Panc1 (cell line): Measurements from ENCODE around the gene CRYGS. TPM values are rescaled to one million over a fixed set of nuclear protein-coding genes. Genes with fewer than 3 reads are reported as not detected.

Source experiments
- ATAC-seq: fragments of 200-7000 bp; cut with Tn5 transposase; 2 replicates; pipeline ENCODE4 v1.9.1; 2020; ENCODE audit warnings: mild to moderate bottlenecking, moderate library complexity
- BruUV-seq: library from RNA; stranded (reverse); fragments of 400-500 nt; replicated peaks from 2 replicates; lab custom pipeline; 2021; lab: Mats Ljungman, UMichigan
- CTCF ChIA-PET: fragments of 300-600 bp; sonication (Branson Sonifier 250); formaldehyde crosslinking; loops from one replicate; lab custom pipeline; 2022; ENCODE audit warnings: antibody characterized with exemption; lab: Charles Lee
- POLR2A ChIA-PET: fragments of 300-600 bp; sonication (Branson Sonifier 250); formaldehyde crosslinking; loops from one replicate; lab custom pipeline; 2022; ENCODE audit warnings: antibody characterized with exemption; lab: Charles Lee
- DNase-seq: peaks from one replicate; pipeline ENCODE4 v3.0.0-alpha.2; 2010; ENCODE audit warnings: low read depth, low spot score
- H3K27ac ChIP-seq: 2 replicates; pipeline ENCODE4 v1.5.1; 2011; ENCODE audit warnings: mild to moderate bottlenecking, low read length, inconsistent platforms
- H3K27me3 ChIP-seq: fragments of 200-500 bp; sonication (Bioruptor generic); 2 replicates; pipeline ENCODE4 v1.6.0; 2014; ENCODE audit warnings: low read length, inconsistent platforms; ENCODE audit not compliant: control insufficient read depth, insufficient read depth
- H3K36me3 ChIP-seq: fragments of 200-500 bp; sonication (Bioruptor generic); 2 replicates; pipeline ENCODE4 v1.5.1; 2014; ENCODE audit warnings: inconsistent platforms, mild to moderate bottlenecking, low read length, moderate library complexity; ENCODE audit not compliant: control insufficient read depth, insufficient read depth
- H3K4me1 ChIP-seq: 2 replicates; pipeline ENCODE4 v1.5.1; 2011; ENCODE audit warnings: inconsistent platforms, mild to moderate bottlenecking, low read length, moderate library complexity; ENCODE audit not compliant: control insufficient read depth, insufficient read depth
- H3K4me3 ChIP-seq, 2 experiments: 2 replicates each; pipeline ENCODE4 v1.5.1; 2011 to 2012; ENCODE audit warnings: low read depth in 2 of 2, low read length in 2 of 2, mild to moderate bottlenecking in 2 of 2, inconsistent platforms in 1 of 2, moderate library complexity in 1 of 2
- H3K9me3 ChIP-seq: fragments of 200-500 bp; sonication (Bioruptor generic); 2 replicates; pipeline ENCODE4 v1.5.1; 2014; ENCODE audit warnings: low read depth, mild to moderate bottlenecking, inconsistent platforms, low read length, moderate library complexity; ENCODE audit not compliant: control insufficient read depth, insufficient read depth
- CTCF ChIP-seq: fragments of 450-650 bp; IDR thresholded peaks from 2 replicates; pipeline ENCODE4 v1.5.1; 2017; ENCODE audit warnings: mild to moderate bottlenecking
- POLR2AphosphoS5 ChIP-seq: IDR thresholded peaks from 2 replicates; pipeline ENCODE4 v1.6.1; 2012; ENCODE audit warnings: mild to moderate bottlenecking, low read depth, low read length, moderate library complexity
- REST ChIP-seq, 2 experiments: IDR thresholded peaks; 2 replicates each; pipeline ENCODE4 v1.6.1; 2011 to 2012; ENCODE audit warnings: low read depth in 2 of 2, control low read depth in 1 of 2, low read length in 1 of 2, mild to moderate bottlenecking in 1 of 2, moderate library complexity in 1 of 2; ENCODE audit not compliant: insufficient read depth in 1 of 2
- SIN3A ChIP-seq: IDR thresholded peaks from 2 replicates; pipeline ENCODE4 v1.6.1; 2012; ENCODE audit warnings: low read depth, mild to moderate bottlenecking, low read length, moderate library complexity, borderline replicate concordance; ENCODE audit not compliant: insufficient read depth
- TCF7L2 ChIP-seq: IDR thresholded peaks from 2 replicates; pipeline ENCODE4 v1.6.1; 2011; ENCODE audit warnings: mild to moderate bottlenecking, low read depth, low read length, inconsistent platforms
- in situ Hi-C: cut with HindIII; loops from 2 replicates; pipeline ENCODE4 v1.10.0; 2016; ENCODE audit warnings: low sequenced_read_pairs, low pct_unique_long_range_greater_than_20kb
- intact Hi-C: fragments of 100-400 bp; cut with micrococcal nuclease; formaldehyde crosslinking; loops from one replicate; pipeline ENCODE4 v1.10.0; 2022; ENCODE audit not compliant: unreplicated experiment
- total RNA-seq: library from RNA; stranded (reverse); gene quantifications from one replicate; pipeline ENCODE4 v1.2.1, GENCODE V29; 2021; ENCODE audit not compliant: unreplicated experiment

Gene CRYGS
- total RNA-seq, 1 experiment from 2014 or later, result 2.8 TPM

- no TSS peak for BruUV-seq
- ChIA-PET CTCF (no interaction called here), POLR2A (interaction anchor here (0.5 kb wide), 1 partner anchor 761 kb away, joined by 3 read pairs; no protein-coding TSS in a partner anchor)
- Histone ChIP-seq H3K36me3 (peaks cover 53% of the 10 kb centered on the region), H3K4me3 (no peak overlapping the region), H3K4me1 (no peaks in the 10 kb centered on the region), H3K27ac (no peak overlapping the region), H3K9me3 (no peaks in the 10 kb centered on the region), H3K27me3 (no peaks in the 10 kb centered on the region)
- no peak for ATAC-seq
- TF ChIP-seq TCF7L2 (no peak), REST (IDR thresholded peaks at IDR 0.05; ENCODE audit: insufficient read depth in 1 of 2, low read depth in 2 of 2, low read length in 1 of 2) (no peak), CTCF (no peak)
- DNase-seq, result no peak
- intact Hi-C loops, result no loop called here
- in situ Hi-C loops, result no loop called here
Observed at GRCh38 chr3:186583831-186584230, 39.7 kb upstream of the CRYGS start.

DNA sequence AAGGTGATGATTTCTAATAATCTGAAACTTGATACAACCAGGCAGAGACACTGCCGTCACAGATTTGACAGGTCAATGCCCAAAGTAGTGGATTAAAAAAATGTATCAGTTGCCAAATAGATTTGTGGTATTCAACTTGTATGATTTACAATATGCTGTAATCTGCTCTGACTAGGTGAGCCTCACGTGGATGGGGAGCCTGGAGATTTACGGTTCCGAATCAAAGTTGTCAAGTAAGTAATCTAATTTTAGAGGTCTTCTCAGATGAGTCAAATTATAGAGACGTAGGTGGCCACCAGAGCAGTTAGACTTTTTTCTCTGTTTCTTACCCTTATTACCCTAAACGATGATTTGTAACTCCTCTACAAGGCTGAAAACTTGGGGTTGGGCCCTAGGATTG lies 38.4 kb upstream of the CRYGS start:
- in situ Hi-C loops (no loop called here), intact Hi-C loops (no loop called here)
- H3K36me3 ChIP-seq, result peaks cover 66% of the 10 kb centered on the region
- CTCF ChIA-PET, result no interaction called here
- DNase-seq, result no peak
- BruUV-seq, result no TSS peak
- H3K9me3 ChIP-seq, result no peaks in the 10 kb centered on the region
- no peak overlapping the region for H3K27ac ChIP-seq
- no peak overlapping the region for H3K4me3 ChIP-seq
- POLR2A ChIA-PET, result interaction anchor here (0.6 kb wide), 1 partner anchor 234 kb away, joined by 4 read pairs; no protein-coding TSS in a partner anchor
- no peaks in the 10 kb centered on the region for H3K4me1 ChIP-seq
- H3K27me3 ChIP-seq, result no peaks in the 10 kb centered on the region
- TF ChIP-seq CTCF, result no peak
- TF ChIP-seq REST (IDR thresholded peaks at IDR 0.05; ENCODE audit: insufficient read depth in 1 of 2, low read depth in 2 of 2, low read length in 1 of 2), result no peak
- TF ChIP-seq TCF7L2, result no peak
- TF ChIP-seq POLR2AphosphoS5, result no peak
- no peak for TF ChIP-seq SIN3A
- ATAC-seq, result no peak
